ENCODE data around the gene SGMS1.
"Not testable (repeated sequence)": the region's sequence is repeated elsewhere in the genome, so short reads cannot be mapped to it uniquely, and the experiment has no call there.

The SGMS1 gene

GRCh38 chr10:50508315-50509051, 115.3 kb downstream of the SGMS1 start:
- peak; percentile 96 for DNase-seq (ENCODE audit: low spot score)

GRCh38 chr10:50506861-50507573, 116.7 kb downstream of the SGMS1 start:
- DNase-seq (ENCODE audit: low spot score): no peak

GRCh38 chr10:50504389-50504788, 119.4 kb downstream of the SGMS1 start:
- no peak for DNase-seq (ENCODE audit: low spot score)

- DNase-seq (ENCODE audit: low spot score): no peak
Measured at GRCh38 chr10:50503661-50504320, 120.0 kb downstream of the SGMS1 start.

- DNase-seq (ENCODE audit: low spot score): not testable (repeated sequence)
Measured at GRCh38 chr10:50503156-50503555, 120.6 kb downstream of the SGMS1 start.

- peak; percentile 63 for DNase-seq (ENCODE audit: low spot score)
Measured at GRCh38 chr10:50501924-50502452, 121.8 kb downstream of the SGMS1 start.

- no peak for DNase-seq (ENCODE audit: low spot score)
Measured at GRCh38 chr10:50501478-50501877, 122.3 kb downstream of the SGMS1 start.

GRCh38 chr10:50498465-50498864, 125.3 kb downstream of the SGMS1 start:
- DNase-seq (ENCODE audit: low spot score): no peak

GRCh38 chr10:50497758-50498157, 126.0 kb downstream of the SGMS1 start:
- DNase-seq (ENCODE audit: low spot score): peak; percentile 71

GRCh38 chr10:50496228-50496627, 127.5 kb downstream of the SGMS1 start:
- no peak for DNase-seq (ENCODE audit: low spot score)

GRCh38 chr10:50490241-50490640, 133.5 kb downstream of the SGMS1 start:
- no peak for DNase-seq (ENCODE audit: low spot score)

- DNase-seq (ENCODE audit: low spot score): not testable (repeated sequence)
Measured at GRCh38 chr10:50484550-50484949, 139.2 kb downstream of the SGMS1 start.

GRCh38 chr10:50480054-50481007, 143.4 kb downstream of the SGMS1 start:
- no peak for DNase-seq (ENCODE audit: low spot score)

GRCh38 chr10:50477287-50478203, 146.2 kb downstream of the SGMS1 start:
- DNase-seq (ENCODE audit: low spot score): no peak

- DNase-seq (ENCODE audit: low spot score): no peak
Measured at GRCh38 chr10:50473756-50474155, 150.0 kb downstream of the SGMS1 start.

GRCh38 chr10:50472914-50473313, 150.8 kb downstream of the SGMS1 start:
- DNase-seq (ENCODE audit: low spot score): no peak

GRCh38 chr10:50471583-50471975, 152.2 kb downstream of the SGMS1 start:
- DNase-seq (ENCODE audit: low spot score): no peak

GRCh38 chr10:50470798-50471582, 152.8 kb downstream of the SGMS1 start:
- no peak for DNase-seq (ENCODE audit: low spot score)

GRCh38 chr10:50470345-50470744, 153.4 kb downstream of the SGMS1 start:
- DNase-seq (ENCODE audit: low spot score): no peak

GRCh38 chr10:50469778-50470193, 154.0 kb downstream of the SGMS1 start:
- DNase-seq (ENCODE audit: low spot score): no peak

All from activated CD4-positive, alpha-beta T cell treated with anti-CD3 and anti-CD28 coated beads, Interleukin-2, Interleukin-4, amounts not matched to agents 100 ng/mL and 50 ng/mL, durations not matched to agents 16 hours and 8 hours (primary cell).